ENCODE measurements around the gene SPPL2B.

Gene SPPL2B

DNA sequence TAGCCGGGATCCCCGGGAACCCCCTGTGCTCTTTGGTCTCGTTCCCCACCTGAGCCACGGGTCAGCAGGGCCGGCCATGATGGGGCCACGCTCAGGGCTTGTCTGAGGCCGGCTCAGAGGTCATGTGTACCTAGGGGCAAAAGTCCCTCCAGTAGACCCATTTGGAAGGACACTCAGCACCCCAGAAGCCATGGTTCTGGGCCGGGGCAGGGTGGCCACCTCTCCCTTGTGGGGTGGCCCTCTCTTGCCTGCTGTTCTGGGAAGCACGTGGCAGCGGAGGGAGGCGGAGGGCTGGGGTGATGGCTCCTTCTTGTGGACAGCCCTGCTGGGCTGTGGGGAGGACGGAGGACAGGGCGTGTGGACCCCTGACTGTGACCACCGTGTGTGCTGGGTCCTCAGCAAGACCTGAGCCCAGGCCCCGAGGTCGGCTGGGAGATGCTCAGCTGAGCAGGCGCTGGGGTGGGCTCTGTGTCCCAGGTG, 40.1 kb upstream of the SPPL2B start:
- no peak overlapping the region for H3K27ac ChIP-seq
- no peaks in the 10 kb centered on the region for H3K9me3 ChIP-seq (ENCODE audit: control insufficient read depth, low read length)
- H3K27me3 ChIP-seq (ENCODE audit: control insufficient read depth, insufficient read depth, low read length) = peaks cover 6% of the 10 kb centered on the region
- no peaks in the 10 kb centered on the region for H3K79me2 ChIP-seq
- TF ChIP-seq, protein P1, sequence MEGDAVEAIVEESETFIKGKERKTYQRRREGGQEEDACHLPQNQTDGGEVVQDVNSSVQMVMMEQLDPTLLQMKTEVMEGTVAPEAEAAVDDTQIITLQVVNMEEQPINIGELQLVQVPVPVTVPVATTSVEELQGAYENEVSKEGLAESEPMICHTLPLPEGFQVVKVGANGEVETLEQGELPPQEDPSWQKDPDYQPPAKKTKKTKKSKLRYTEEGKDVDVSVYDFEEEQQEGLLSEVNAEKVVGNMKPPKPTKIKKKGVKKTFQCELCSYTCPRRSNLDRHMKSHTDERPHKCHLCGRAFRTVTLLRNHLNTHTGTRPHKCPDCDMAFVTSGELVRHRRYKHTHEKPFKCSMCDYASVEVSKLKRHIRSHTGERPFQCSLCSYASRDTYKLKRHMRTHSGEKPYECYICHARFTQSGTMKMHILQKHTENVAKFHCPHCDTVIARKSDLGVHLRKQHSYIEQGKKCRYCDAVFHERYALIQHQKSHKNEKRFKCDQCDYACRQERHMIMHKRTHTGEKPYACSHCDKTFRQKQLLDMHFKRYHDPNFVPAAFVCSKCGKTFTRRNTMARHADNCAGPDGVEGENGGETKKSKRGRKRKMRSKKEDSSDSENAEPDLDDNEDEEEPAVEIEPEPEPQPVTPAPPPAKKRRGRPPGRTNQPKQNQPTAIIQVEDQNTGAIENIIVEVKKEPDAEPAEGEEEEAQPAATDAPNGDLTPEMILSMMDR (IDR thresholded peaks at IDR 0.05) = no peak
- no peak overlapping the region for H3K4me3 ChIP-seq (ENCODE audit: low read depth, low read length)
- no peak overlapping the region for H3K4me2 ChIP-seq (ENCODE audit: low read length)
- H2AFZ ChIP-seq = no peak overlapping the region
- H3K36me3 ChIP-seq (ENCODE audit: control insufficient read depth, insufficient read depth, low read length) = no peaks in the 10 kb centered on the region
- H3K4me1 ChIP-seq = peaks cover 6% of the 10 kb centered on the region
- no peak overlapping the region for H3K9ac ChIP-seq

DNA sequence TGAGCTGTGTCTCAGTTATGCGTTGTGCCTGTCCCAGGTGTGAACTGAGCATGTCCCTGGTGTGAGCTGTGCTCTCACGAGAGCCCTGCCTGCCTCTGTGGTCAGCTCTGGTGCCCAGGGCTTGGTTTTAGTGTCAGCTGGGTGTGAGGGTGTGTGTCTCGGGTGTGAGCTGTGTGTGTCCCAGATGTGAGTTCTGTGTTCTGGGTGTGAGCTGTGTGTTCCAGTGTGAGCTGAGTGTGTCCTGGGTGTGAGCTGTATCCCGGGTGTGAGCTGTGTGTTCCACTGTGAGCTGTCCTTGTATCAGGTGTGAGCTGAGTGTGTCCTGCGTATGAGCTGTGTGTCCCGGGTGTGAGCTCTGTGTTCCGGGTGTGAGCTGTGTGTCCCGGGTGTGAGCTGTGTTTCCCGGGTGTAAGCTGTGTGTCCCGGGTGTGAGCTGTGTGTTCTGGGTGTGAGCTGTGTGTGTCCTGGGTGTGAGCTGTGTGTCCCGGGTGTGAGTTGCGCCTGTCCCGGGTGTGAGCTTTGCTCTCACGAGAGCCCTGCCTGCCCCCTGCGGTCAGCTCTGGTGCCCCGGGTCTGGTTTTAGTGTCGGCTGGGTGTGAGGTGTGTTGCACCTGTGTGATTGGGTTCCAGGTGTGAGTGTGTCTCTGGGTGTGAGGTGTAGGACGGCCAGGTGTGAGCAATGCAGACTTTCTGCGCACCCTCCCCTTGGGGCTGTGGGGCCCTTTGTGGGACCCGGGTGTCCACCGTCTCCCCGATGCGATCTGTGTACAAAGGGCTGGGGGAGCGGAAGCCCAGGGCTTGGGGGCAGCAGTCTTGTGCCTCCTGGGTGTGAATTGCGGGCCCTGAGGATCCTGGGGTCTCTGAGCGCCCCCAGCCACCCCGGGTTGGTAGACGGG, 39.4 kb upstream of the SPPL2B start:
- Histone ChIP-seq H3K9ac (no peak overlapping the region), H3K9me3 (ENCODE audit: control insufficient read depth, low read length) (no peaks in the 10 kb centered on the region), H2AFZ (no peak overlapping the region), H3K36me3 (ENCODE audit: control insufficient read depth, insufficient read depth, low read length) (no peaks in the 10 kb centered on the region), H3K79me2 (no peaks in the 10 kb centered on the region), H3K4me3 (ENCODE audit: low read depth, low read length) (no peak overlapping the region), H3K4me1 (peaks cover 6% of the 10 kb centered on the region), H3K27ac (peak overlapping the region; percentile 24), H3K27me3 (ENCODE audit: control insufficient read depth, insufficient read depth, low read length) (peaks cover 9% of the 10 kb centered on the region), H3K4me2 (ENCODE audit: low read length) (no peak overlapping the region)
- TF ChIP-seq, protein P1 (IDR thresholded peaks at IDR 0.05) = no peak

DNA sequence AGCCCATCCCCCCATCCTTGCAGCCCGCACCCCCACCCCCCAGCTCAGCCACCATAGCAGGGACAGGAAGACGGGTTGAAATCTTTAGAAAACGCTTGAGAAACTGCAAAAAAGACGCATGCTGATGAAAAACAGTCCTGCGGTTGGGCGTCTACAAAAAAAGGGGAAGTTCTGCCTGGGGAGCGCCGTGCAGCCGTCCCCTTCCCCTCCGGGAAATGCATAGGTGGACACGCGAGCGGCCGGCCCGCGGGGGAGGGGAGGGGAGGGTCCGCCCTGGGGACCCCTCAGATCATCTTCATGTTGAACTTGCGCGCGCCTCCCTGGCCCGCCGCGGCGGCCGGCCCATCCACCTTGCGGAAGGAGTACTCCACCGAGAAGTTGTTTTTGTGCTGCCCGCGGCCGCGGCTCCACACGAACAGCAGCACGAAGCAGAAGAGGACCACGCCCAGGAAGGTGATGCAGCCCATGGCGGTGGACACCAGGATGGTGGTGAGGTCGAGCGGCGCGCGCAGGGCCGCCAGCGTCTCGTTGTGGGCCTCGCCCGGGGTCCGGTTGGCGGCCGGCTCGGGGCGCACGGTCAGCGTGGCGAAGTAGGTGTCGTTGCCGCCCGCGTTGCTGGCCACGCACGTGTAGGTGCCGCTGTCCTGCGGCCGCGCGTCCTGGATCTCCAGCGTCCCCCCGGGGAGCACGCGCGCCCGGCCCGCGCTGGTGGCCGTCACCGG, 38.6 kb upstream of the SPPL2B start:
- Histone ChIP-seq H3K27me3 (ENCODE audit: control insufficient read depth, insufficient read depth, low read length) (peaks cover 12% of the 10 kb centered on the region), H3K9me3 (ENCODE audit: control insufficient read depth, low read length) (no peaks in the 10 kb centered on the region), H3K4me2 (ENCODE audit: low read length) (peak overlapping the region; percentile 27), H3K9ac (no peak overlapping the region), H3K4me3 (ENCODE audit: low read depth, low read length) (no peak overlapping the region), H2AFZ (peak overlapping the region; percentile 50), H3K36me3 (ENCODE audit: control insufficient read depth, insufficient read depth, low read length) (no peaks in the 10 kb centered on the region), H3K4me1 (peaks cover 6% of the 10 kb centered on the region), H3K79me2 (no peaks in the 10 kb centered on the region), H3K27ac (no peak overlapping the region)
- TF ChIP-seq, protein P1 (IDR thresholded peaks at IDR 0.05) = no peak

DNA sequence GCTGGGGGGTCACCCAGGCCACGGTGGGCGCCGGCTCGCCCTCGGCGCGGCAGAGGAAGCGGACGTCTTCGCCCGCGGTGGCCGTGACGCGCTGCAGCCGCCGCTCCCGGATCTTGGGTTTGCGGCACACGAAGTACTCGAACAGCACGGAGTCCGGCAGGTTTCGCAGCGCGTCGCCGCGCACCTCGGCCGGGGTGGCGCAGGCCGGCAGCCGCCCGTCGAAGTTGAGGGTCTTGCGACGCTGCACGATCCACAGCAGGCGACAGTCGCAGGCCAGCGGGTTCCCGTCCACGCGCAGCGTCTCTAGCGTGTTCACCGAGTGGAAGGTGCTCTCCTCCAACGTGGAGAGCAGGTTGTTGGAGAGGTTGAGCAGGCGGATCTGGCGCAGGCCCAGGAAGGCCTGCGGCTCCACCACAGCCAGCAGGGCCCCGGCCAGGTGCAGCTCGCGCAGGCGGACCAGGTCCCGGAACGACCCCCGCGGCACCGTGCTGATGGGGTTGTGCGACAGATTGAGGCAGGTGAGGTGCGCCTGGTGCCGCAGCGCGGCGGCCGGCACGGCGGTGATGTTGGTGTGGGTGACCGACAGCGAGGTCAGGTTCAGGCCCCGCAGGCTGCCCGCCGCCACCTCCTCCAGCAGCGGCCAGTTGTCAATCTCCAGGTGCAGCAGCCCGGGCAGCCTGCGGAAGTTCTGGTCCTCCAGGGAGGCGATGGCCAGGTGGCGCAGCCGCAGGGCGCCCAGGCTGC, 37.9 kb upstream of the SPPL2B start:
- peak overlapping the region; percentile 27 for H3K4me2 ChIP-seq (ENCODE audit: low read length)
- no peaks in the 10 kb centered on the region for H3K79me2 ChIP-seq
- H3K9me3 ChIP-seq (ENCODE audit: control insufficient read depth, low read length) = no peaks in the 10 kb centered on the region
- H3K9ac ChIP-seq = no peak overlapping the region
- no peak overlapping the region for H3K4me3 ChIP-seq (ENCODE audit: low read depth, low read length)
- TF ChIP-seq, protein P1 (IDR thresholded peaks at IDR 0.05) = no peak
- H3K4me1 ChIP-seq = peaks cover 6% of the 10 kb centered on the region
- no peaks in the 10 kb centered on the region for H3K36me3 ChIP-seq (ENCODE audit: control insufficient read depth, insufficient read depth, low read length)
- H3K27me3 ChIP-seq (ENCODE audit: control insufficient read depth, insufficient read depth, low read length) = peaks cover 12% of the 10 kb centered on the region
- H2AFZ ChIP-seq = peak overlapping the region; percentile 50
- no peak overlapping the region for H3K27ac ChIP-seq
